Suprapubic skin (tissue), 4 donors: ENCODE measurements around the gene FBLN1. TPM values are rescaled to one million over a fixed set of nuclear protein-coding genes. Genes with fewer than 3 reads are reported as not detected.
A peak's percentile ranks its signal among the peaks of the same experiment; 100 is the strongest.
"Not testable (repeated sequence)": the region's sequence is repeated elsewhere in the genome, so short reads cannot be mapped to it uniquely, and the experiment has no call there.

ENCODE experiments used
- DNase-seq, 2 donors: peaks; one replicate each; pipeline ENCODE4 v3.0.0-alpha.2; 2019; ENCODE audit warnings: low spot score in 2 of 2
- H3K27ac ChIP-seq: fragments of 200-600 bp; sonication (generic); one replicate; pipeline ENCODE4 v1.5.1; 2019
- H3K27me3 ChIP-seq: fragments of 200-600 bp; sonication (generic); one replicate; pipeline ENCODE4 v1.5.1; 2019
- H3K36me3 ChIP-seq: fragments of 200-600 bp; sonication (generic); one replicate; pipeline ENCODE4 v1.5.1; 2019
- H3K4me1 ChIP-seq: fragments of 200-600 bp; sonication (generic); one replicate; pipeline ENCODE4 v1.5.1; 2019
- H3K4me3 ChIP-seq: fragments of 200-600 bp; sonication (generic); one replicate; pipeline ENCODE4 v1.5.1; 2019; ENCODE audit warnings: mild to moderate bottlenecking
- H3K9me3 ChIP-seq: fragments of 200-600 bp; sonication (generic); one replicate; pipeline ENCODE4 v1.5.1; 2019
- EP300 ChIP-seq: sonication (generic); formaldehyde crosslinking; IDR thresholded peaks from one replicate; pipeline ENCODE4 v1.6.1; 2017; ENCODE audit warnings: antibody characterized with exemption
- POLR2A ChIP-seq, 2 donors: fragments of 450-650 bp; IDR thresholded peaks; one replicate each; pipeline ENCODE4 v1.6.1; 2017; ENCODE audit warnings: antibody characterized with exemption in 2 of 2, mild to moderate bottlenecking in 2 of 2, moderate library complexity in 2 of 2
- POLR2AphosphoS5 ChIP-seq, 3 donors: sonication (generic); formaldehyde crosslinking; IDR thresholded peaks; one replicate each; pipeline ENCODE4 v1.6.1; 2017; ENCODE audit warnings: antibody characterized with exemption in 3 of 3
- WGBS: methylation state at CpG from one replicate; pipeline ENCODE4 v1.1.5; 2018; 5-methylcytosine and 5-hydroxymethylcytosine counted together
- total RNA-seq, 4 donors: library from RNA; depleted of rRNA; stranded (reverse); fragments of >200 nt; gene quantifications; one replicate each; pipeline ENCODE4 v1.1.0, GENCODE V29; 2016
- TF ChIP-seq, protein P1 (sequence below), 2 donors: fragments of 200-600 bp in 1 of 2; fragments of 450-650 bp in 1 of 2; sonication (generic) in 1 of 2; IDR thresholded peaks; one replicate each; pipeline ENCODE4 v1.5.1; 2016 to 2019; ENCODE audit warnings: antibody characterized with exemption in 2 of 2, mild to moderate bottlenecking in 1 of 2, moderate library complexity in 1 of 2

FBLN1 gene
- total RNA-seq, 4 donors from 2014 or later: 111 to 174 (median 139) TPM

- H3K4me1 ChIP-seq: peaks cover 32% of the 10 kb centered on the region
- no peak for DNase-seq
- no peaks in the 10 kb centered on the region for H3K27me3 ChIP-seq
- H3K9me3 ChIP-seq: no peaks in the 10 kb centered on the region
- no peak overlapping the region for H3K27ac ChIP-seq
- no peak overlapping the region for H3K4me3 ChIP-seq
- 93% methylated on average over 8 of the region's 8 CpGs for WGBS
- no peaks in the 10 kb centered on the region for H3K36me3 ChIP-seq
- TF ChIP-seq POLR2AphosphoS5 (IDR thresholded peaks at IDR 0.05): no peak
- no peak for TF ChIP-seq POLR2A (IDR thresholded peaks at IDR 0.05)
- no peak for TF ChIP-seq EP300
- TF ChIP-seq, protein P1, sequence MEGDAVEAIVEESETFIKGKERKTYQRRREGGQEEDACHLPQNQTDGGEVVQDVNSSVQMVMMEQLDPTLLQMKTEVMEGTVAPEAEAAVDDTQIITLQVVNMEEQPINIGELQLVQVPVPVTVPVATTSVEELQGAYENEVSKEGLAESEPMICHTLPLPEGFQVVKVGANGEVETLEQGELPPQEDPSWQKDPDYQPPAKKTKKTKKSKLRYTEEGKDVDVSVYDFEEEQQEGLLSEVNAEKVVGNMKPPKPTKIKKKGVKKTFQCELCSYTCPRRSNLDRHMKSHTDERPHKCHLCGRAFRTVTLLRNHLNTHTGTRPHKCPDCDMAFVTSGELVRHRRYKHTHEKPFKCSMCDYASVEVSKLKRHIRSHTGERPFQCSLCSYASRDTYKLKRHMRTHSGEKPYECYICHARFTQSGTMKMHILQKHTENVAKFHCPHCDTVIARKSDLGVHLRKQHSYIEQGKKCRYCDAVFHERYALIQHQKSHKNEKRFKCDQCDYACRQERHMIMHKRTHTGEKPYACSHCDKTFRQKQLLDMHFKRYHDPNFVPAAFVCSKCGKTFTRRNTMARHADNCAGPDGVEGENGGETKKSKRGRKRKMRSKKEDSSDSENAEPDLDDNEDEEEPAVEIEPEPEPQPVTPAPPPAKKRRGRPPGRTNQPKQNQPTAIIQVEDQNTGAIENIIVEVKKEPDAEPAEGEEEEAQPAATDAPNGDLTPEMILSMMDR (IDR thresholded peaks at IDR 0.05): no peak
These were observed 45.9 kb upstream of the FBLN1 start for GRCh38 chr22:45456811-45457210.

DNA sequence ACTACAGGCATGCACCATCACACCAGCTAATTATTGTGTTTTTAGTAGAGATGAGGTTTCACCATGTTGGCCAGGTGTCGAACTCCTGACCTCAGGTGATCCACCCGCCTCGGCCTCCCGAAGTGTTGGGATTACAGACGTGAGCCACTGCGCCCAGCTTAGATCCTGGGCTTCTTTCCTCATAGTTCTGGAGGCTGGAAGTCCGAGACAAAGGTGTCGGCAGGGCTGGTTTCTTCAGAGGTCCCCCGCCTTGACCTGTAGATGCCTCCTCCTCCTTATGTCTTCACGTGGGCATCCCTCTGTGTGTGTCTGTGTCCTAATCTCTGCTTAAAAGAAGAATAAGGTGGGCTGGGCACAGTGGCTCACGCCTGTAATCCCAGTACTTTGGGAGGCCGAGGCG is 44.2 kb upstream of the FBLN1 start:
- Histone ChIP-seq H3K27ac (no peak overlapping the region), H3K4me1 (peaks cover 20% of the 10 kb centered on the region), H3K9me3 (no peaks in the 10 kb centered on the region), H3K36me3 (no peaks in the 10 kb centered on the region), H3K27me3 (no peaks in the 10 kb centered on the region), H3K4me3 (no peak overlapping the region)
- 99% methylated on average over 13 of the region's 13 CpGs for WGBS
- no peak for DNase-seq
- no peak for TF ChIP-seq POLR2AphosphoS5 (IDR thresholded peaks at IDR 0.05)
- TF ChIP-seq POLR2A (IDR thresholded peaks at IDR 0.05): no peak
- TF ChIP-seq, protein P1 (IDR thresholded peaks at IDR 0.05): no peak
- TF ChIP-seq EP300: no peak

DNA sequence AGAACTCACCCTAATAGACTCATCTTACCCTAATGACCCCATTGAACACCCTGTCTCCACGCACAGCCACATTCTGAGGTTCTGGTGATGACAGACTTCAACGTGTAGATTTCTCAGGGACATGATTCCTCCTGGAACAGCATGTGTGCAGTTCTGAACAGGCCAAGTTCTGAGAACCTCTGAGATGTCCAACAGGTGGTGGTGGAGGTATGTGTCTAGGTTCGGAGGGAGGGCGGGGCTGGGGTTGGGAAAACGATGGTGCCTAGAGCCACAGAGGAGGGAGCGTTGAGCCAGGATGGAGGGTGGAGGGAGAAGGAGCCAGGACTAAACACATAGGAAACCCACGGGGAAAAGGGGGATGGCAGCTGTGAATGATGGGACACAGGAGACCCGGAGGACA is 43.4 kb upstream of the FBLN1 start:
- Histone ChIP-seq H3K4me1 (peaks cover 20% of the 10 kb centered on the region), H3K4me3 (no peak overlapping the region), H3K36me3 (no peaks in the 10 kb centered on the region), H3K9me3 (no peaks in the 10 kb centered on the region), H3K27ac (peak overlapping the region; percentile 74), H3K27me3 (no peaks in the 10 kb centered on the region)
- WGBS: 80% methylated on average over 8 of the region's 8 CpGs
- TF ChIP-seq POLR2A (IDR thresholded peaks at IDR 0.05): no peak
- TF ChIP-seq, protein P1 (IDR thresholded peaks at IDR 0.05): no peak
- TF ChIP-seq EP300: no peak
- TF ChIP-seq POLR2AphosphoS5 (IDR thresholded peaks at IDR 0.05): no peak
- no peak for DNase-seq

- H3K9me3 ChIP-seq: no peaks in the 10 kb centered on the region
- H3K4me1 ChIP-seq: peaks cover 20% of the 10 kb centered on the region
- H3K27me3 ChIP-seq: no peaks in the 10 kb centered on the region
- H3K27ac ChIP-seq: peak overlapping the region; percentile 34
- DNase-seq: no peak
- no peaks in the 10 kb centered on the region for H3K36me3 ChIP-seq
- WGBS: 37% methylated on average over 14 of the region's 14 CpGs
- TF ChIP-seq POLR2AphosphoS5 (IDR thresholded peaks at IDR 0.05): no peak
- TF ChIP-seq EP300: no peak
- TF ChIP-seq, protein P1 (IDR thresholded peaks at IDR 0.05): no peak
- no peak for TF ChIP-seq POLR2A (IDR thresholded peaks at IDR 0.05)
- no peak overlapping the region for H3K4me3 ChIP-seq
These were observed 42.2 kb upstream of the FBLN1 start for GRCh38 chr22:45460288-45461109.

DNA sequence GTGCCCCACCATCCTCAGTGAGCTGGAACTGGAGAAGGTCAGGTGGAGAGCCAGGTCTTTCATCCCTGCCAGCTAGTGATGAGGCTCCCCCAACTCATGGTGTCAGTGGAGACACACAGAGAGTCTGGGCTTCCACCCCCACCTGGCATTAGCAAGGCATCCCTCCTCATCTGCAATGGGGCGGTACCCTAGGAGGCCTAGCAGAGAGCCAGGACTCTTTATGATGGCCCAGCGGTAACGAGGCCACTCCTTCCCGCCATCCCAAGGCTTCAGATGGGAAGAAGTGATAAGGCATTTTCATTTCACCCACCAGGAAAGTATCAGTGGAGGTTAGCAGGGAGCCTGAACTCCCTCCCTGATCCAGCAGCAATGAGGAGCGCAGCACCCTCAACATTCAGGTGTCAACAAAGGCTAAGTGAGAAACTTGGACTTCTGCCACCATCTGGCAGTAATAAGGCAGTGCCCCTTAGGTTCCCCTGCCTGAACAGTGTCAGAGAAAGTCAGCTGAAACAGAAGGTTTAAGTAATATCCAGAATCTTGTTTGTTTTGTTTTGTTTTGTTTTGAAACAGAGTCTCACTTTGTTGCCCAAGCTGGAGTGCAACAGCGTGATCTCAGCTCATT is 40.5 kb upstream of the FBLN1 start:
- no peak for DNase-seq
- Histone ChIP-seq H3K36me3 (no peaks in the 10 kb centered on the region), H3K27me3 (no peaks in the 10 kb centered on the region), H3K4me1 (peaks cover 17% of the 10 kb centered on the region), H3K9me3 (no peaks in the 10 kb centered on the region), H3K27ac (peak overlapping the region; percentile 8), H3K4me3 (no peak overlapping the region)
- 63% methylated on average over 2 of the region's 6 CpGs for WGBS
- TF ChIP-seq POLR2AphosphoS5 (IDR thresholded peaks at IDR 0.05) (no peak), EP300 (no peak), POLR2A (IDR thresholded peaks at IDR 0.05) (no peak)
- TF ChIP-seq, protein P1 (IDR thresholded peaks at IDR 0.05): no peak

GRCh38 chr22:45463691-45464090 is 39.0 kb upstream of the FBLN1 start:
- H3K36me3 ChIP-seq, H3K9me3 ChIP-seq, H3K27ac ChIP-seq, H3K4me3 ChIP-seq, DNase-seq, H3K27me3 ChIP-seq: not testable (repeated sequence)
- 96% methylated on average over 3 of the region's 3 CpGs for WGBS
- H3K4me1 ChIP-seq: peaks cover 22% of the 10 kb centered on the region
